ENCODE measurements around the gene PES1. TPM values are rescaled to one million over a fixed set of nuclear protein-coding genes. Genes with fewer than 3 reads are reported as not detected.
A peak's percentile ranks its signal among the peaks of the same experiment; 100 is the strongest.

The PES1 gene
- total and polyA plus RNA-seq, 3 donors from 2014 or later, result 80.3 to 99.4 (median 96.5) TPM

DNA sequence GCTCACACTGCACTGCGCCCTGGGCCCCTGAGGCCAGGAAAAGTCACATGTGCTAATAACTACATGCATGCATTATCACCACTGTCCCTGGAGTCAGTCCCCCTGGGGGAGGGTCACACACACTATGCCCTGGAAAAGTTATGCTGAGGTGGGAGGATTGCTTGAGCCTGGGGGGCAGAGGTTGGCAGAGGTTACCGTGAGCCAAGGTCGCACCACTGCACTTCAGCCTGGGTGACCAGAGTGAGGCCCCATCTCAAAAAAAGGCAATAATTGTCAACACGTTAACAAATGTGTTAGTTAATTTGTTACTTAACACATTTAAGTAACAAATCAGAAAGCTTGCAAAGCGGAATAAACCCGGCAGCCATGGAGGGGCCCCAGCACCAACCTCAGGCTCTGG lies 31.8 kb downstream of the PES1 start:
- no peak for DNase-seq
- WGBS, 2 donors, result 49 to 51% methylated on average over 6 of the region's 6 CpGs
- Histone ChIP-seq H3K36me3 (ENCODE audit: low read depth, missing control alignments) (no peaks in the 10 kb centered on the region), H3K4me3 (no peak overlapping the region), H3K4me1 (peaks cover 7% of the 10 kb centered on the region), H3K27ac (no peak overlapping the region), H3K27me3 (no peaks in the 10 kb centered on the region), H3K9me3 (no peaks in the 10 kb centered on the region)
- TF ChIP-seq, protein P1, sequence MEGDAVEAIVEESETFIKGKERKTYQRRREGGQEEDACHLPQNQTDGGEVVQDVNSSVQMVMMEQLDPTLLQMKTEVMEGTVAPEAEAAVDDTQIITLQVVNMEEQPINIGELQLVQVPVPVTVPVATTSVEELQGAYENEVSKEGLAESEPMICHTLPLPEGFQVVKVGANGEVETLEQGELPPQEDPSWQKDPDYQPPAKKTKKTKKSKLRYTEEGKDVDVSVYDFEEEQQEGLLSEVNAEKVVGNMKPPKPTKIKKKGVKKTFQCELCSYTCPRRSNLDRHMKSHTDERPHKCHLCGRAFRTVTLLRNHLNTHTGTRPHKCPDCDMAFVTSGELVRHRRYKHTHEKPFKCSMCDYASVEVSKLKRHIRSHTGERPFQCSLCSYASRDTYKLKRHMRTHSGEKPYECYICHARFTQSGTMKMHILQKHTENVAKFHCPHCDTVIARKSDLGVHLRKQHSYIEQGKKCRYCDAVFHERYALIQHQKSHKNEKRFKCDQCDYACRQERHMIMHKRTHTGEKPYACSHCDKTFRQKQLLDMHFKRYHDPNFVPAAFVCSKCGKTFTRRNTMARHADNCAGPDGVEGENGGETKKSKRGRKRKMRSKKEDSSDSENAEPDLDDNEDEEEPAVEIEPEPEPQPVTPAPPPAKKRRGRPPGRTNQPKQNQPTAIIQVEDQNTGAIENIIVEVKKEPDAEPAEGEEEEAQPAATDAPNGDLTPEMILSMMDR (IDR thresholded peaks at IDR 0.05), result no peak
- no peak for TF ChIP-seq POLR2A (IDR thresholded peaks at IDR 0.05)
- intact Hi-C loops (cut with DNase I; ENCODE audit: low total_unique reads), result no loop called here

DNA sequence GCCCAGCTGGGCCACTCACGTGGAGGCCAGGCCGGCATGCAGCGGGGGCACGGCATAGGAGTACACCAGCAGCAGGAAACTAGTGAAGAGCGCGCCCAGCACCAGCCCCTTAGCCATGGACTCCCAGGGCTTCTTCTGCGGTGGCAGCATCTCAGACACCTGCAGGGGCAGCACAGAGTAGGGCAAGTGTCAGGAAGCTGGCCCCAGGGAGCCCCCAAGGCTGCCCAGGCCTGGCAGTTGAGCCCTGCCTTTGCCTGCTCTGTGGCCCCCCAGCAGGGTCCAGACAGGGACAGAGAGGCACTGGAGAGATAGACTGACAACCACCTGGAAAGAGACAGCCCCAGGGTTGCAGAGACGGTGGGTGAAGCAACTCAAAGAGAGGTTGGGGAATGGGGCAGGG lies 34.5 kb downstream of the PES1 start:
- intact Hi-C loops (cut with DNase I; ENCODE audit: low total_unique reads), result no loop called here
- no peak for DNase-seq
- Histone ChIP-seq H3K27ac (no peak overlapping the region), H3K9me3 (no peaks in the 10 kb centered on the region), H3K36me3 (ENCODE audit: low read depth, missing control alignments) (no peaks in the 10 kb centered on the region), H3K4me1 (peaks cover 7% of the 10 kb centered on the region), H3K27me3 (no peaks in the 10 kb centered on the region), H3K4me3 (no peak overlapping the region)
- no peak for TF ChIP-seq POLR2A (IDR thresholded peaks at IDR 0.05)
- TF ChIP-seq, protein P1 (IDR thresholded peaks at IDR 0.05), result no peak
- 85 to 90% methylated on average over 4 to 8 of the region's 8 CpGs for WGBS, 2 donors

DNA sequence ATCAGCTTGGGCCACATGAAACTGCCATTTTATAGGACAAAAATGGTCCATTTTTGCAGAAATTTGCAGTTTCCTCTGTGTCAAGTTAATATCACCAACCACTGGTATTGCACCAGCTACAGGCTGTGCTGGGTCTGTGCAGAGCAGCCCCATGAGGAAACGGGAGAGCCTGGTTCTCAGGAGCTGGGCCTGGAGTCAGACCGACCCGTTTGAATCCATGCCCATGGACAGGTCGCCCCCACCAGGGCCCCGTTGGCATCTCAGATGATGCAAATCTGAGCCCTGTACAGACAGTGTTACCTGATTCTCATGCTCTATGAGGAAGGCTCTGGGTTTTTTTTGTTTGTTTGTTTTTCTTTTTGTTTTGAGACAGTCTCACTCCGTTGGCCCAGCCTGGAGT lies 35.3 kb downstream of the PES1 start:
- Histone ChIP-seq H3K27ac (no peak overlapping the region), H3K27me3 (no peaks in the 10 kb centered on the region), H3K36me3 (ENCODE audit: low read depth, missing control alignments) (no peaks in the 10 kb centered on the region), H3K9me3 (no peaks in the 10 kb centered on the region), H3K4me3 (no peak overlapping the region), H3K4me1 (peaks cover 7% of the 10 kb centered on the region)
- intact Hi-C loops (cut with DNase I; ENCODE audit: low total_unique reads), result no loop called here
- WGBS, 2 donors, result 57 to 70% methylated on average over 6 of the region's 6 CpGs
- TF ChIP-seq, protein P1 (IDR thresholded peaks at IDR 0.05), result no peak
- no peak for TF ChIP-seq POLR2A (IDR thresholded peaks at IDR 0.05)
- no peak for DNase-seq

DNA sequence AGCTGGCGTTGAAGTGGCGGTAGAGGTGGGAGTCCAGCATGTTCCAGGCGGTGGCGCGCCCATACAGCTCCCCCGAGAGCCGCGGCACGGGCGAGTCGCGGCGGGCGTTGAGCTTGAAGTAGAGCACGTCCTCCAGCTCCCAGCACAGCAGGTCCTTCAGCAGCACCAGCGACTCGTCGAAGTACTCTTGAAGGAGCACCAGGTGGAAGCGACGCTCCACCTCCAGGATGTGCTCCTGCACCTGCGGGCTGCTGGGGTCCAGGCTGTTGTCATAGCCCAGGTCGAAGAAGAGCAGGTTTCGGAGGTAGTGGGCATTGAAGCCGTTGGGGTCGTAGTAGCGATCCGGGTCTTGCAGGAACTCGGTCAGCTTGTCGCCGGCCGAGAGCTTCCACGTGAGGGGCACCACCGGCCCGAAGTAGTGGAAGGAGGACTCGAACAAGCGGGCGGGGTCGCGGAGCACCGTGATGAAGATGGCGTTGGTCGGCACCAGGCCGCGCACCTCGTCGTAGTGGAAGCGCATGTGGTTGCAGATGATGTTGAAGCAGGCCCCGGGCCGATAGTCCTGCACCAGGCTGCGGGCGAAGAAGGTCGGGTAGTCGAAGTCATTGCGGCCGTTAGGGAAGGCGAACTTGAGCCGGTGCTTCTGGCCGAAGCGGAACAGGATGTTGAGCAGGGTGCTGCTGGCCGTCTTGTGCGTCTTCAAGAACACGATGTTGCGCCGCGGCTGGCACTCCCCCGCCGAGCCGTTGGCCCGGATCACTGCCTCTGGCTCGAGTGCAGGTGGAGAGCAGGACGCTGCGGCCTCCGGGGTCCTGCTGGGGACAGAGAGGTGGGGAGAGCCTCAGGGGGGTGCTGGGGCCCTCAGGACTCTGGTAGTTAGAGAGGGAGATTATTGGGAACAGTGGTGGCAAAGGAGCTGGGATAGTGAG lies 36.2 kb downstream of the PES1 start:
- Histone ChIP-seq H3K9me3 (no peaks in the 10 kb centered on the region), H3K27me3 (no peaks in the 10 kb centered on the region), H3K27ac (no peak overlapping the region), H3K4me1 (peaks cover 7% of the 10 kb centered on the region), H3K36me3 (ENCODE audit: low read depth, missing control alignments) (no peaks in the 10 kb centered on the region), H3K4me3 (peak overlapping the region in 1 of 2 donors; percentile 1)
- no peak for DNase-seq
- intact Hi-C loops (cut with DNase I; ENCODE audit: low total_unique reads), result no loop called here
- TF ChIP-seq POLR2A (IDR thresholded peaks at IDR 0.05), result no peak
- TF ChIP-seq, protein P1 (IDR thresholded peaks at IDR 0.05), result no peak
- WGBS, 2 donors, result 77 to 83% methylated on average over 55 to 73 of the region's 73 CpGs

Data from testis (tissue), 3 donors.